ENCODE measurements around the gene AGMAT.
A peak's percentile ranks its signal among the peaks of the same experiment; 100 is the strongest.

AGMAT gene

DNA sequence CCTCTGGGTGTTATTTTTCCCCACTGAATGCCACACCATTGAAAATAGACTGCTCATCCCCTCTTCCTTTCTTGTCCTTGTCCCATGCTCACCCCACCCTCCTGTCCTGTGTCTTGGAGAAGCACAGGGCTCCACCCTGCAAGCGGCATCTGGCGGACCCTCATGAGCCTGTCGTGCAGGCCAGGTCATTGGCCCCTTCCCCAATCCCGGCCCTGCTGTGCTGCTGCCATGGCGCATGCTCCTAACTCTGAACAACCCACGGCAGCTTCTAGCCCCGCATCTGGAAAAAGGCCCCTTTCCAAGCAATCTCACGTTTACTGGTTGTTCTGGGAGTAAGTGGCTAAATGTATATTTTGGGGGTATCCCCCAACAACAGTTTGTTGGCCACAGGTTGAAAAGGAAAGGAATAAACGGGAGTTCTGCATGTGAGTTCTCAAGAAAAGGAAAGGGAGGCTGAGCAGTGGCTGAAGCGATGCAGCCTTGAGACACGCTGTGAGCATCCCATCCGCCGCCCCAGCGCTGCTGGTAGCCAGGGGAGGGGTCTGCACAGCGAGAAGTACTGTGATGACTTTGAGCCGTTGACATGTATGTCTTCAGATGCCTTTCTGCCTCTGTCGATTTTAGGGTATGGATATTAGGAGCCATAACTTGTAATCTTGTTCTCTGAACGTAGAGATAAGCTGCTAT lies 16.3 kb downstream of the AGMAT start:
- DNase-seq (ENCODE audit: low spot score) = no peak

DNA sequence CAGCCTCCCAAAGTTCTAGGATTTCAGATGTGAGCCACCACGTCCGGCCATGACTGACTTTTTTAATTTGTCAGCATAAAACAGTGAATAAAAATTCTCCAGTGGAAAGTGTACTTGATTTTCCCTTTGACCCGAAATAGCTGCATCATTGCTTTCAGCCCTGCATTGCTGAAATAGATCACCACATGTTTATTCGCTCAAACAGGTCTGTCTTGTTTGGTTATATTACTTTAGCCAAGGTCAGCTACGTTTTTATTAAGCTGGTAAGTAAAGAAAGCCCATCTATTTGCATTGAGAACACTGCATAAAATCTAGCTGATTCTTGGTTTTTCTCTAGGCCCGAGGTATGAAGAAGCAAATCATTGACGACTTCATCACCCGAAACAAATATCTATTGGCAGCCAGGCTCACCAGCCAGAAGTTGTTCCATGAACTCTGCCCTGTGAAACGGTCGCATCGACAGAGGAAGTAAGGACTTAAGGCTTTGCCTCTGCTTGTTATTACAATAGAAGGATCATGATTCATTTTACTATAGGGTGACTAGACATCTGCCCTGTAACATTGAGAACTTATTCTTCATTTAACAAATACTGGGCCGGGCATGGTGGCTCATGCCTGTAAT lies 25.6 kb downstream of the AGMAT start:
- DNase-seq (ENCODE audit: low spot score) = no peak

DNA sequence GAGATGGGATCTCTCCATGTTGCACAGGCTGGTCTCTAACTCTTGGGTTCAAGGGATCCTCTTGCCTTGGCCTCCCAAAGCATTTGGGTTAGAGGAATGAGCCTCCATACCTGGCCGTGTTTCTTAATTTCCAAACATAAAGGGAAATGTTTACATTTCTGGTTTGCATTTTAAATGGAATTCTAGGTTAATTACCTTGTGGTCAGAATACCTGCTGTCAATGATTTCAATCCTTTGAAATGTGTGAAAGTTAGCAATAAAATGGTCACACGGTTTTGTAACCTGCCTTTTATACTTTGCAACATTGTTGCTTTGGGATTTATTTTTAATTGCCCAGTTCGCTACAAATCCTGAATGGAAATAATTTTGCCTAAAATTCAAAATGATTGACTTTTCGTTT lies 26.3 kb downstream of the AGMAT start:
- no peak for DNase-seq (ENCODE audit: low spot score)

DNA sequence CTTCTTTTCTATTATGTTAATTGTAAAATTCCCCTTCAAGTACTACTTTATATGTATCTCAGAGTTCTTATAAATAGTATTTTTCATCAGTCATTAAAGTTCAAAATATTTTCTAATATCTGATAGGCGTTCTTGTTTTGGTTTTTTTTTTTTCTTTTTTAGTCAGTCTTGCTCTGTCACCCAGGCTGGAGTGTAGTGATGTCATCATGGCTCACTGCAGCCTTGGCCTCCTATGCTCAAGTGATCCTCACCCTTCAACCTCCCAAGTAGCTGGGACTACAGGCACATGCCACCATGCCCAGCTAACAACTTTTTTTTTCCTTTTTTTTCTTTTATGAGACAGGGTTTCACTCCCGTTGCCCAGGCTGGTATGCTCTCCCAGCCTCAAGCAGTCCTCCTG lies 27.3 kb downstream of the AGMAT start:
- no peak for DNase-seq (ENCODE audit: low spot score)

DNA sequence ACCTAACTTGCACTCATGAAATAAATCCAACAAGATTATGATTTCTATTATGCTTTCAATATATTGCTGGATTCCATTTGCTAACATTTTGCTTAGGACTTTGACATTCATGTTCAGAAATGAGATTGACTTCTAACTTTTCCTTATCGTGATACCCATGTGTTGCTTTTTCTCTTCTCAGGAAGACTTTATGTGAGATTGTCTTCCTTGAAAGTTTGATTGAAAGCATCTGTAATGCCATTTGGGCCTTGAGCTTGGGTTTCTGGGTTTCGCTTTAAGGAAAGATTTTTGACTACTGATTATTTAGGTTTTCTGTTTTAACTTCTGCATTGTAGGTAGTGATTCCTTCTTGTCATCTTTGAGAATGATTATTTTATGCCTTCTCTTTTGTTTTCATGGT lies 27.8 kb downstream of the AGMAT start:
- no peak for DNase-seq (ENCODE audit: low spot score)

DNA sequence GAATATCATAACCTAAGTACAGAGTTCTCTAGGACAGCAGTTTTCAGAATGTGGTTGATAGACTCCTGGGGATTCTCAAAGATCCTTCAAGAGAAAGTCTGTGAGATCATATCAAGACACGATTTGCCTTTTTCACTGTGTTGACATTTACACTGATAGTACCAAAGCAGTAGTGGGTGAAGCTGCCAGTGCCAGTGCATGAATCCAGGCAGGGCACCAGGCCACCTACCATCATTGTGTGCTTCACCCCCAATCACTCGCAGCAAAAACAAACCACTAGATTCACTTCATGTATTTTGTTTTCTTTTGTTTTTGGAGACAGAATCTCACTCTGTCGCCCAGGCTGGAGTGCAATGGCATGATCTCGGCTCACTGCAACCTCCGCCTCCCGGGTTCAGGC lies 34.3 kb downstream of the AGMAT start:
- DNase-seq (ENCODE audit: low spot score) = no peak

DNA sequence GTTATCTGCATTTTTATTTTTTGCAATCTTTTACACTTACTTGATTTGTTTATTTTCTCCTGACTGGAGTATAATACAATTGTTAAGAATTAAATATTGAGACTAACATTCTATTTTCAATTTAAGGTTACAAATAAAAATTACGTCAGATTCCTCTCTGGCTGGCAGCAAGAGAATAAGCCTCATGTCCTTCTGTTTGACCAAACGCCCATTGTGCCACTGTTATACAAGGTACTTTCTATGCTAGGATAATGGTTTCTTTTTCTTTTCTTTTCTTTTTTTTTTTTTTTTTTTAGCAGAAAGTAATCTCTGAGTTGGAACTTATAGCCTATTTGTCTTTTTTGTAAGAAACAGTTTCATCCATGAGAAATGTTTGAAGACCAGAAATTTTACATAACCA lies 38.2 kb downstream of the AGMAT start:
- DNase-seq (ENCODE audit: low spot score) = no peak

DNA sequence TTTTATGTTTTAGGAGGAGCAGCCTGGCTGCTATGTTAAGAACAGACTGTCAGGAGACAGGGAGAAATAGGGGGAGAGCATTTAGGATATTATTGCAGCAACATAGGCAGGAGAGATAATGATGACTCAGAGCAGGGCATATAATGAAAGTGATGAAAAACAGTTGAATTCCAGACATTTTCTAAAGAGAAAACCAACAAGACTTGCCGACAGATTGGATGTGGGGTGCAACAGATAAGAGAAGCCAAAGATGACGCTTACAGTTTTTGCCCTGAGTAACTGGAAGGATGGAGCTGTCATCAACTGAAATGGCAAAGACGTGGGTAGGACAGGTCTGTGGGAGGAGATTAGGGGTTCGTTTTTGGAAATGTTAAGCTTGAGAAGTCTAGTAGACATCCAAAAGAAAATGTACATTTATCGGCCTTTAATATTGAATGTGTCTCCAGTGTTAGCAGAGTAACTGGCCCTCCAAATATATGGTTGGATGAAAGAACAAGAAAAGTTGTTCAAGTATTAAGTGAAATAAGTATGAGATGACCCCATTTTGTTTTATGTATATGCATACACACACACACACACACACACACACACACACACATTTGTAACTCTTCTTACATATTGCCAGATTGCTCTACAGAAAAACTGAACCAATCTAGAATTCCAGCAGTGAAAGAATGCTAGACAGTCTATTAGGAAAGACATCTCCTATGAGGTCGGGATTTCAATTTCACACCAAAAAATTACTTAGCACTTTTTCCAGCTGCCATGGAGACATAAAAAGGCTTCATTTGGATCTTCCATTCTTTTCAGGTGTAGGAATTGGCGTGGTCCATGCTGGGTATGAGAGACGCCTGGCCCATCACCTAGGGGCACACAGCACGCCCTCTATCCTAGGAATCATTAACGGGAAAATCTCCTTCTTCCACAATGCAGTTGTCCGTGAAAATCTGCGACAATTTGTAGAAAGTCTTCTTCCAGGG lies 41.0 kb downstream of the AGMAT start:
- DNase-seq (ENCODE audit: low spot score) = no peak

DNA sequence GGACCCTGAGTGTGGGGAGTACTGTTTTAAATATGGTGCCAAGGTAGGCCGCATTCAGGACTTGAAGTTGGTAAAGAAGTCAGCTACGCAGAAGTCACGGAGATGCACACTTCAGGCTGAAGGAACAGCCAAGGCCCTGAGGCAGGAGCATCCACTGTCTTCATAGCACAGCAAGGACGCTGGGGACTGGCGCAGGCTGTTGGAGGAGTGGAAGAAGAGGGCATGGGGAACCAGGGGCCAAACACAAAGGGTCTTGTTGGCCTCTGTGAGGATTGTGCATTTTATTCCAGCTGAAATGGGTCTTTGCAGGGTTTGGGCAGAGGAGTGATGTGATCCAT lies 41.6 kb downstream of the AGMAT start:
- DNase-seq (ENCODE audit: low spot score) = no peak

DNA sequence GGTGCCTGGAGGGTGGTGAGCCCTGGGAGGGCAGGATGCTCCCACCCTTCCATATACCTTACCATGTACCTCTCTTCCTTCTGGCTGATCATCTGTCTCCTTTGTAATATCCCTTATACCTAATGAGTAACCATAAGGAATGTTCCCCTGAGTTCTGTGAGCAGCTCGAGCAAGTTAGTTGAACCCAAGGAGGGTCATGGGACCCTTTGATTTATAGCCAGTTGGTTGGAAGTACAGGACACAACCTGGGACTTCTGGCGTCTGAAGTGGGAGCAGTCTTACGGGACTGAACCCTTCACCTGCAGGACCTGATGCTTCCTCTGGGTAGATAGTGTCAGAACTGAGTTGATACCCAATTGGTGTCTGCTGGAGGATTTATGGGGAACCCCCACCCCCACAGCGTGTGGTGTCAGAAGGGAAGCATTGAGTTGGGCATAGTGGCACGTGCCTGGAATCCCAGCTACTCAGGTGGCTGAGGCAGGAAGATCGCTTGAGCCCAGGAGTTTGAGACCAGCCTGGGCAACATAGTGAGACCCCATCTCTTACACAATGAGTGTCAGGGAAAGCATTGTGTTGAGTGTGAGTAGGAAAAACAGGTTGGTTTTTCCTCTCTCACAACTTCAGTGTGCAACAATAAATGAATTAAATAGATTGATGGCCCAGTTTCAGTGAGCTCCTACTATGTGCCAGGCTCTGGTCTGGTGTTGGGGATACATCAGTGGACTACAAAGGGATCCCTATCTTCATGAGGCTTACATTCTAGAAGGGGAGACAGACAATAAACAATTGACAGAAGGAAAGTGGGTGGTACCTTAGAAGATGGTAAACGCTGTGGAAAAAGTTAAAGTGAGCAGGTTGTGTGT lies 42.2 kb downstream of the AGMAT start:
- DNase-seq (ENCODE audit: low spot score) = no peak

DNA sequence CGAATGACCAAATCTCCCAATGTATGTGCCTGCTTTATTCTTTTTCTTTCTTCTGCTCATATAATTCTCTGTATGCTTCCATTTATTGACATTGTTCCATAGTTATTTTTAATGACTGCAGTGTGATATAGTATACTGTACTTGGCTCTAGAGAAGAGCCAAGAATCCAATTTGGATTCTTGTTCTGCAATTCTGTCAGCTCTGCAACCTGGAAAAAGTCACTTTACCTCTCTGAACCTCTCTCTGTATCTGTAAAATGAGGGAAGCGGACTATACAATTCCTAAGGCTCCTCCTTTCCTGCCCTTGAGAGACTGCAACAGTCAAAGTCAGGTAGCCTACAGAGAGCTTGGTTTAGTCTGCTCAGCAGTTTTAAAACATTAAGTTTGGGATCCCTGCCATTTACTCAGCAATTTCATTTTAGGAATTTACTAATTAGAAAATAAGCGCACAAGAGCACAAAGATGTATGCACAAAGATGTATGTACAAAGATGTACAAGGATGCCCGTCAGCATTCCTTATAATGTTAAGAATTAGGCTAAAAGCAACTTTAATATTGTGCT lies 43.5 kb downstream of the AGMAT start:
- no peak for DNase-seq (ENCODE audit: low spot score)

DNA sequence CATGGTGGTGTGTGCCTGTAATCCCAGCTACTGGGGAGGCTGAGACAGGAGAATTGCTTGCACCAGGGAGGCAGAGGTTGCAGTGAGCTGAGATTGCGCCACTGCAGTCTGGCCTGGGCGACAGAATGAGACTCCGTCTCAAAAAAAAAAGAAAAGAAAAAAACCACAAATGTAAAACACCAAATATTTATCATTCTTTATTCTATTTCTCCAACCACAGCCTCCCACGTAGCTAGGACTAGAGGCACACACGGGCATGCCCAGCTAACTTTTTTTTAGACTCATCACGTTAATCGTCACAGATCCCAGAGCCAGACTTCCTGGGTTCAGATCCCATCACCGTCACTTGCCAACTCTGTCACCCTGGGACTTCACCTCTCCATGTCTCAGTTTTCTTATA lies 44.7 kb downstream of the AGMAT start:
- DNase-seq (ENCODE audit: low spot score) = no peak

DNA sequence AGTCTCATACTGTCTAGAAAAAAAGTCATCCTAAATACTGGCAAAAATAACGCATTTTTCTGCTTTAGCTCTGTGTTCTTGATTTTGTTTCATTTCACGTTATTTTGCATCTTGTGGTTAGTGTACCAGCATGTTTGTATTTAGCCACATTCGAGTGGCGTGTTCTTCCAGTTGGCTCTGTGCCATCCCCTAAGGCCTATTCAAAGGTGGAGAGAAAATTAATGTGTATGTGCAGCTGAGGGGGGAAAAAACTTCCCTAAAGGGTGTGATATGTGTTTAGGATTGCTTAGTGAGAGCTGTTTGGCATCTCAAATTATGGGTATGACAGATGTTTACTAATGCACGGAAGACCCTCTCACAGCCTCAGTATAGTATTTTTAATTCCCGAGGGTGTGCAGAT lies 46.1 kb downstream of the AGMAT start:
- DNase-seq (ENCODE audit: low spot score) = no peak

DNA sequence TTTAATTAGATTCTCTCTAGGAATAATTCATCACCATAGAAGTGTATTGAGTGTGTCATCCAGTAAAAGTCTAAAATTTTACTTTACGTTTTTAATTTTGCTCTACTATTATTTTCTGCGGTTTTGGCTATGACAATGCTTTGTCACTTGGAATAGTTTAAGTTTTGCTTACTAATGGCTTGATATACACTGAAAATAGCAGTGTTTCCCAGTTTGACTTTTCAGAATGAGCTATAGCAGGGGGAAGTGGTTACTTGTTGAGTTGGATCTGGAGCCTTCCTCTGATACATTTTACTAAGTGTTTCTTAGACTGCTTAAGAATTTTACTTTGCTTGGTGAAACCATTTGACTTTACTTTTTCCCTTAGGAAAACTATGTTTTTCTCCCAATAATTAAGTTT lies 53.2 kb downstream of the AGMAT start:
- DNase-seq (ENCODE audit: low spot score) = no peak

DNA sequence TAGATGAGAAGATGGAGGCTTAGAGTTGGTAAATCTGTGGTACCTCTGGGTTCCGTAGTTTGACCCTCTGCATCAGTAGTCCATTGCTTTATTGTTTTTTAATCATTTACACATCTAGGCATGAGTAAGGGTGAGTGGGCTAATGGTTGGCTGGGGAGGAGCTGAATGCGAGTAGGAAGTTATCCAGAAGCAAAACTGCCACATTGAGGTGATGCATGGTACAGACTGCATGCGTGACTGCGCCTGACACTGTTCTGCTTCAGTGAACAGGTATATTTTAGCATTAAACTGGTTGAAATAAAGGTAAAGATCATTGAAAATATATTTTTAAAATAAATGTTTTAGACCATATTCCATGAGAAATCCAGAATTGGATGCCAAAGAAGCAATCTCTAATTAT lies 53.8 kb downstream of the AGMAT start:
- DNase-seq (ENCODE audit: low spot score) = no peak

DNA sequence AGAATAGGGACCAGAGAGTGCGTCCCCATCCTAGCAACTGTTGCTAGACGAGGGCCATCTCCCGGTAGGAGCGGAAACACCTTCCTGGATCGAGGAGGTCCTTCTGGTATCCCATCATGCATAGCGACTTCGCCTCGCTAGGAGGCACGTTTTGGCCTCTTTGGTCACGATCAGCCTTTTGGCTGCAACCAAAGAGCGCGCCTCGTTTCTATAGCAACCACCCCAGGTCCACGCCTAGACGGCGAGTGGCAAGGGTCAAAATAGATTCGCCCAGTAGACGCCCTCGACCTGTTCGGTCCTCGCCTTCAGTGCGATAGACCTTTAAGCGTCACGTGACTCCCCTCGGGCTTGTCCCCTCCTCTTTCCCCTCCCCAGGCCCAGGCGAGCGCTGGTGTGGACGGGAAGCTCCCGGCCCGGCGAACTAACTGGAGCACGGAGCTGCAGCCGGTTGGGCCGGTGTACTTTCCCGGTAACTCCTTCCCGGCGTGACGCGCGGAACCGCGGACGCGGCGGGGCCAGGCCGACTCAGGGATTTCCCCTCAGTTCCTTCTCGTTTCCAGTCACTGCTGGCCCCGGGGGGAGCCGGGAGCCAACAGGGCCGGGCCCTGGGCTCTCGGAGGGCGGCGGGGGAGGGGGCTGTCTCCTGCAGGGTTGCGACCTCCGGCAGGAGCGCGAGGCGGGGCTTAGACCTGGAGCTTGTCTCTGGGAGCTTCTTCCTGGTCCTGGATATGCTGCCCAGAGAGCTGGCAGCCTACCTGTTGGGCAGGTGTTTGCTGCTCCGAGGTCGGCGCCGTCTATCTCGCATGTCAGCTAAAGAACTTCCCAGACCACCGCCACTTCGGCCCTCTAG lies 58.1 kb downstream of the AGMAT start, which contains the start of gene DNAJC16:
Gene DNAJC16, plus strand, starts transcription at position 359 of the 850 bp plus-strand sequence. CDS start 2,258 bp downstream, outside the sequence.
- DNase-seq (ENCODE audit: low spot score) = peak; percentile 100

DNA sequence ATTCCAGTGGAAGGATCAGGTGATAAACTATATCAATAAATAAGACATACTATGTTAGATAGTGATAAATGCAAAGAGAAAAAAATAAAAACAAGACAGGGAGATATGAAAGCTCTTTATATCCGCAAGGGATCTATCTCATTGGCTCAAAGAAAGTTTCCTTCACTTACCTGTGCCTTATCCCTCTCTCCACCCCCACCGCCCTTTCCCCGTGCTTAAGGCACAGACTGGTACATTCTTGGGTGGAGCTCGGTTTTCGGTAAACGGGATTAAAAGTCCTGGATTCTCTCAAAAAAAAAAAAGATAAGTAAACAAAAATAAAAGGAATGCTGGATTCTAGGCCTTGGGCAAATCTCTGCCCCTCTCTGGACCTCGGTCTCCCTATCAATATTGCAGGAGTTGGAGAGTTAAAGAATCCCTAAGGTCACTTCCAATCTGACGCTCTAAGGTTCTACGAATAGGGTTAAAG lies 58.8 kb downstream of the AGMAT start:
- no peak for DNase-seq (ENCODE audit: low spot score)

DNA sequence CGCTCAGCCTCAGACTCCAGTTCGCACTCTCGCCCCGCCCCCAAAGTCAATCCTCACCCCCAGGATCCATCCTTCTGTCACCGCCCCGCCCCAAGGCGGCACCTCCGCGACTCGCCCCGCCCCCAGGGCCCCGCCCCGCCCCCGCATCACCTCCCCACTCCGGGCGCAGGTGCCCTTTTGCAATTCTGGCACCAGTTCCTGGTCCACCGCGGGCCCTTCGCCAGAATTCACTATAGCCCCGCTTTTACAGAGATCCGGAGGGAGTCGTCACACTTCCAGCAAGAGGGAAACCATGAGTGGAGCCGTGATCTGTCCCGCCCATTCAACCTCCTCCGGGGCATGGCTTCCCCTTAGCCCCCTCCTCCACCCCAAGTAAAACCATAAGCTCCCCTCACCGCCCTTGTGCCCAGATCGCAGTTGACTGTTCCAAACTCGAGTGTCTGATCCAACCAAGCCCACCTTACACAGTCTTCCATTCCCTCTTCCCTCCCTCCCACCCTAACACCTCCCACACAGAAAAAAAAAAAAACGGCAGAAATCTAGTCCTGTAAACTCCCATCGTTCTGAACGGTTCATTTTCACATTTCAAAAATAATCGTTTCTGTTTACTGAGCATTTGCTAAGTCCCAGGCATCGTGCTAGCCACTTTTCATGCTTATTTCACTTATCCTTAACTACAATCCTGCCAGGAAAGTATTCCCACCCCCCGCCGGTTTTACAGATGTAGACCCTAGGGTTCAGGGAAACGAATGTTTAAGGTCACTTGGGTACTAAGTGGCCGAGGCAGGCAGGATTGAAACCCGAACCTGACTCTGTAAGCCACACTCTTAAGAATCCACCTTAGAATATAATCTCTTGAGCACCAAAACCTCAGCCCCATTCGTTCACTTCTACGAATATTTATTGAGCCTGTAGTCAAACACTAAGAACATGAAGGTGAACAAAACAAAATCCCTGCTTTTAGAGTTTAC lies 59.5 kb downstream of the AGMAT start:
- no peak for DNase-seq (ENCODE audit: low spot score)

DNA sequence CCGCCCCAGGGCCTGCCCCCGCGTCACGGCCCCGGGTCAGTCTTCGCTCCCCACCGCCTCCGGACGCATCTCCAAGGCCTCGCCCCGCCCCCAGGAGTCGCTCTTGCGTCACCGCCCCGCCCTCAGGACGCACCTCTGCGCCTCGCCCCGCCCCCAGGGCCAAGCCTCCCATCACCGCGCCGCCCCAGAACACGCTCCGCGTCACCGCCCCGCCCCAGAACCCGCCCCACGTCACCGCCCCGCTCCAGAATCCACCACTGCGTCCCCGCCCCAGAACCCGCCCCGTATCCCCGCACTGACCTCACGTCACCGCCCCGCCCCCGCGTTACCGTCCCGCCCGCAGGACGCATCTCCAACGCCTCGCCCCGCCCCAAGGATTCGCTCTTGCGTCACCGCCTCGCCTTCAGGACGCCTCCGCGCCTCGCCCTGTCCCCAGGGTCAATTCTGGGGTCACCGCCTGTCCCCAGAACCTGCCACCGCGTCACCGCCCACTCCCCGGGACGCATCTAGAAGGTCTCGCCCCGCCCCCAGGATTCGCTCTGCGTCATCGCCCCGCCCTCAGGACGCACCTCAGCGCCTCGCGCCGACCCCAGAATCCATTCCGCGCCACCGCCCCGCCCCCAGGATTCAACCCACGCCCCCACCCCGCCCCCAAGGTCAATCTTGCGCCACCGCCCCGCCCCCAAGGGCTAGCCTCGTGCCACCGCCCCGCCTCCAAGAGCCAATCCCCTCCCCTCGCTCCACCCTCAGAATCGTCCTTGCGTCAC lies 60.4 kb downstream of the AGMAT start:
- DNase-seq (ENCODE audit: low spot score) = peak; percentile 99
